DOHH2 (cell line): ENCODE measurements around the gene LRRTM4.

Source experiments
- CTCF ChIP-seq: fragments of 200-600 bp; sonication (generic); IDR thresholded peaks from one replicate; pipeline ENCODE4 v1.5.1; 2014; ENCODE audit warnings: antibody characterized with exemption, mild to moderate bottlenecking, low read depth, low read length; ENCODE audit not compliant: poor library complexity, severe bottlenecking
- EZH2phosphoT487 ChIP-seq: fragments of 200-600 bp; sonication (generic); IDR thresholded peaks from 2 replicates; pipeline ENCODE4 v1.6.1; 2017; ENCODE audit warnings: borderline replicate concordance, mild to moderate bottlenecking, antibody characterized with exemption, low read length, moderate library complexity, mixed read lengths

DNA sequence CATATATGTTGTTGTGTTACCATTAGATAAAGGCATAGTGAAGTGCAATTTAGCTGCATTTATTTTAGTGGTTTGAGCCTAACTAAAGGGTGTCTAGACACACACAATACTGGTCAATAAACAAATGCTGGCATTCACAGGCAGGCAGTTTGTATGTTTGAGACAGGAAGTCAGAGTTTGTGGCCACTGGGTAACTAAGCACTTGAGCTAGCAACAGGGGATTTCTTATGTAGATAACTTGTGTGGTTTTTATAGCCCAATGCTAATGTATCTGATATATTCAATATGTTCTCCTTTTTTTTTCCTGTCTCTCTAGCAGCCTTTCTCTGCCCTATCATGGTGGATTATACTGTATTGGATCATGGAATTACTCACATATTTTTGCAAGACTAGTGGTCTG lies 38.1 kb downstream of the LRRTM4 start:
- TF ChIP-seq CTCF (no peak), EZH2phosphoT487 (no peak)
